GM12878 (cell line): ENCODE measurements around the gene ODAD2. TPM values are rescaled to one million over a fixed set of nuclear protein-coding genes. Genes with fewer than 3 reads are reported as not detected.
"Not testable (repeated sequence)": the region's sequence is repeated elsewhere in the genome, so short reads cannot be mapped to it uniquely, and the experiment has no call there.

Experiments used
- ATAC-seq: fragments of 200-7000 bp; cut with Tn5 transposase; 3 replicates; pipeline ENCODE4 v1.9.1; 2020; ENCODE audit warnings: mild to moderate bottlenecking, moderate library complexity
- BruUV-seq: library from RNA; stranded (reverse); fragments of 400-500 nt; replicated peaks from 2 replicates; lab custom pipeline; 2021; lab: Mats Ljungman, UMichigan
- CTCF ChIA-PET: fragments of 300-600 bp; sonication (Branson Sonifier 250); formaldehyde crosslinking; extraction: SDS; loops from one replicate; lab custom pipeline; 2021; ENCODE audit warnings: inconsistent platforms; lab: Yijun Ruan, JAX
- POLR2A ChIA-PET: fragments of 350-600 bp; formaldehyde crosslinking; extraction: SDS; loops from one replicate; lab custom pipeline; 2021; ENCODE audit warnings: inconsistent platforms; lab: Charles Lee
- RAD21 ChIA-PET: fragments of 300-600 bp; sonication (Branson Sonifier 250); formaldehyde crosslinking; loops from one replicate; lab custom pipeline; 2023; ENCODE audit warnings: antibody characterized with exemption; ENCODE audit not compliant: unreplicated experiment; lab: Charles Lee
- SMC1A ChIA-PET: fragments of 300-600 bp; sonication (Branson Sonifier 250); formaldehyde crosslinking; loops from one replicate; lab custom pipeline; 2023; ENCODE audit not compliant: unreplicated experiment, uncharacterized antibody; lab: Charles Lee
- DNase-seq: peaks from one replicate; pipeline ENCODE4 v3.0.0-alpha.2; 2011; ENCODE audit warnings: low read depth, low spot score
- FAIRE-seq: peaks from 3 replicates; lab custom pipeline; 2011; peaks lifted over from hg19 to GRCh38; lab: Jason Lieb, UNC
- H2AFZ ChIP-seq: 2 replicates; pipeline ENCODE4 v1.6.0; 2011; ENCODE audit warnings: low read depth, low read length, control low read depth; ENCODE audit not compliant: control insufficient read depth
- H3K27ac ChIP-seq: 2 replicates; pipeline ENCODE4 v1.5.1; 2011; ENCODE audit warnings: control low read depth; ENCODE audit not compliant: control insufficient read depth, insufficient read depth
- H3K27me3 ChIP-seq, 2 experiments: replicated peaks in 1 of 2; 2 replicates each; pipeline versions ENCODE4 v1.6.0 to v1.6.1; 2011; ENCODE audit warnings: low read length in 1 of 2; ENCODE audit not compliant: control insufficient read depth in 2 of 2, insufficient read depth in 2 of 2
- H3K36me3 ChIP-seq, 2 experiments: 2 replicates each; pipeline ENCODE4 v1.5.1; 2011; ENCODE audit warnings: low read length in 1 of 2; ENCODE audit not compliant: control insufficient read depth in 2 of 2, insufficient read depth in 2 of 2
- H3K4me1 ChIP-seq: 2 replicates; pipeline ENCODE4 v1.6.1; 2011; ENCODE audit warnings: mild to moderate bottlenecking, low read length, moderate library complexity, mixed read lengths; ENCODE audit not compliant: control insufficient read depth, insufficient read depth
- H3K4me2 ChIP-seq: 2 replicates; pipeline ENCODE4 v1.6.0; 2011; ENCODE audit warnings: control low read depth; ENCODE audit not compliant: control insufficient read depth, insufficient read depth
- H3K4me3 ChIP-seq: fragments of 200-600 bp; sonication (generic); 2 replicates; pipeline ENCODE4 v1.5.1; 2016
- H3K79me2 ChIP-seq: 2 replicates; pipeline ENCODE4 v1.6.0; 2011; ENCODE audit warnings: low read length; ENCODE audit not compliant: control insufficient read depth, insufficient read depth
- H3K9ac ChIP-seq: 2 replicates; pipeline ENCODE4 v1.8.0; 2011; ENCODE audit warnings: low read length, control low read depth, mixed read lengths; ENCODE audit not compliant: control insufficient read depth, insufficient read depth
- H3K9me3 ChIP-seq: replicated peaks from 3 replicates; pipeline ENCODE4 v1.5.1; 2011; ENCODE audit warnings: mild to moderate bottlenecking, low read length; ENCODE audit not compliant: control insufficient read depth, insufficient read depth
- H4K20me1 ChIP-seq: 2 replicates; pipeline ENCODE4 v1.6.0; 2011; ENCODE audit not compliant: control insufficient read depth, insufficient read depth
- DPF2 ChIP-seq: fragments of 450-650 bp; IDR thresholded peaks from 2 replicates; pipeline ENCODE4 v1.6.1; 2017; ENCODE audit warnings: mild to moderate bottlenecking
- HCFC1 ChIP-seq: fragments of 150-350 bp; IDR thresholded peaks from 2 replicates; pipeline ENCODE4 v1.6.1; 2014; ENCODE audit warnings: low read length
- HDAC6 ChIP-seq: fragments of 200-600 bp; sonication (generic); IDR thresholded peaks from one replicate; pipeline ENCODE4 v1.8.0; 2017; ENCODE audit warnings: antibody characterized with exemption; ENCODE audit not compliant: unreplicated experiment
- MEF2B ChIP-seq: fragments of 450-650 bp; IDR thresholded peaks from 2 replicates; pipeline ENCODE4 v1.6.1; 2018; ENCODE audit warnings: mild to moderate bottlenecking, moderate library complexity; ENCODE audit not compliant: partially characterized antibody, poor library complexity, severe bottlenecking
- RAD51 ChIP-seq: fragments of 450-650 bp; IDR thresholded peaks from 2 replicates; pipeline ENCODE4 v1.6.1; 2016; ENCODE audit warnings: moderate library complexity, mild to moderate bottlenecking, inconsistent platforms
- RBBP5 ChIP-seq: fragments of 200-600 bp; sonication (generic); conservative IDR thresholded peaks from 2 replicates; pipeline ENCODE4 v1.6.1; 2016
- SIX5 ChIP-seq: IDR thresholded peaks from 2 replicates; pipeline ENCODE4 v1.6.1; 2011; ENCODE audit warnings: mild to moderate bottlenecking, low read depth, low read length, moderate library complexity; ENCODE audit not compliant: severe bottlenecking
- SMAD5 ChIP-seq: IDR thresholded peaks from 2 replicates; pipeline ENCODE4 v1.6.1; 2016; ENCODE audit warnings: antibody characterized with exemption, low read depth
- STAT1 ChIP-seq: fragments of 450-650 bp; conservative IDR thresholded peaks from 2 replicates; pipeline ENCODE4 v1.6.1; 2014; ENCODE audit warnings: antibody characterized with exemption, mild to moderate bottlenecking
- ZNF207 ChIP-seq: fragments of 450-650 bp; IDR thresholded peaks from 2 replicates; pipeline ENCODE4 v1.6.1; 2014; ENCODE audit warnings: antibody characterized with exemption, mild to moderate bottlenecking, borderline replicate concordance
- ZNF24 ChIP-seq: fragments of 450-650 bp; IDR thresholded peaks from 2 replicates; pipeline ENCODE4 v1.6.1; 2017; ENCODE audit warnings: antibody characterized with exemption, mild to moderate bottlenecking
- ZSCAN29 ChIP-seq: fragments of 450-650 bp; IDR thresholded peaks from 2 replicates; pipeline ENCODE4 v1.6.1; 2017; ENCODE audit warnings: mild to moderate bottlenecking, moderate library complexity
- WGBS: methylation state at CpG from one replicate; pipeline ENCODE4 v1.1.6; 2016; ENCODE audit warnings: low lambda C conversion rate; ENCODE audit not compliant: insufficient replicate concordance, insufficient coverage; ENCODE audit errors: missing lambda C conversion rate; 5-methylcytosine and 5-hydroxymethylcytosine counted together
- in situ Hi-C: fragments of 300-500 bp; cut with MboI; formaldehyde crosslinking; loops from 9 replicates; pipeline ENCODE4 v1.14.3; 2018; ENCODE audit warnings: mixed read lengths
- intact Hi-C: fragments of 100-400 bp; cut with micrococcal nuclease; formaldehyde crosslinking; loops from one replicate; pipeline ENCODE4 v1.14.2; 2022; ENCODE audit not compliant: unreplicated experiment
- polyA plus RNA-seq, 11 experiments: library from polyadenylated mRNA; depleted of rRNA in 4 of 11; unstranded in 6 of 11; stranded (reverse) in 5 of 11; fragments of >200 nt; fragmentation: Nextera tagmentation in 4 of 11; fragmentation: Illumina TruSeq in 1 of 11; extraction: Ambion mirVana in 4 of 11; extraction: Trizol in 1 of 11; gene quantifications; 1 replicate in 1 of 11; 2 replicates in 10 of 11; pipeline versions ENCODE4 v1.2.1 to v1.2.3, GENCODE V29; 2011 to 2016; ENCODE audit warnings: inconsistent platforms in 2 of 11, missing spikeins in 2 of 11, low read depth in 1 of 11
- total RNA-seq, 4 experiments: library from RNA; depleted of rRNA in 3 of 4; stranded (reverse); fragments of >200 nt in 3 of 4; fragmentation: Illumina TruSeq in 1 of 4; extraction: Trizol in 1 of 4; gene quantifications; 2 replicates each; pipeline versions ENCODE4 v1.2.1 to v1.2.3, GENCODE V29; 2013 to 2021
- TF ChIP-seq, protein P1 (sequence below): IDR thresholded peaks from 2 replicates; pipeline ENCODE4 v1.6.1; 2012; ENCODE audit warnings: improper control_type of control experiment, low read depth, low read length; ENCODE audit not compliant: insufficient replicate concordance

The ODAD2 gene
- total and polyA plus RNA-seq, 10 of the 15 experiments (the other 5 are each of a cell fraction or from before 2014, with no cell fraction given), result not detected

DNA sequence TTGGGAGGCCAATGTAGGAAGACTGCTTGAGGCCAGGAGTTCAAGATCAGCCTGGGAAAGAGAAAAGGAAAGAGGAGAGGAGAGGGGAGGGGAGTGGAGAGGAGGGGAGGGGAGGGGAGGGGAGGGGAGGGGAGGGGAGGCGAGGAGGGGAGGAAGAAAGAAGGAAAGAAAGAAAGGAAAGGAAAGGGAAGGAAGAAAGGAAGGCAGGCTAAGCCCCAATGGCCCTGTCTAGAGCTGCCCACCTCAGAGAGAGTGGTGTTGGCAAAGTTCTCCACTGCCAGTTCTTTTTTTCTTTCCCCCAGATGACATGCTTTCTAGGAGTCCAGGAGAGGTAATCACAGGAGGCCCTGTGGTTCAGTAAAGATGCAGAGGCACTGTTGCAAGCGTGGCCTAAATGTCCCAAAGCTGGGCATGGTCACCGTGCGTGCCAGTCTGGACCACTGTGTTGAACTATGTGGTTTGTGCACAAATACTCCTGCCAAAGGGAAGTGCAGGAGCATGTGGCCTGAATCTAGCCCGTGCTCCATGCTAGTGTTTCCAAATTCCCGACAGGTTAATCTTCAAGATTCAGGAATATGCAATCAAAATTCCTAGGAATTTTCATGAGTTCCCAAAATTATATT, 39.7 kb downstream of the ODAD2 start:
- no peak overlapping the region for H3K9ac ChIP-seq
- BruUV-seq, result no TSS peak
- FAIRE-seq, result no peak
- ChIA-PET SMC1A (no interaction called here), CTCF (no interaction called here), POLR2A (no interaction called here), RAD21 (no interaction called here)
- no peak overlapping the region for H3K27ac ChIP-seq
- in situ Hi-C loops, result no loop called here
- peak overlapping the region; percentile 24 for H2AFZ ChIP-seq
- H3K4me2 ChIP-seq, result no peak overlapping the region
- no peaks in the 10 kb centered on the region for H3K36me3 ChIP-seq
- H3K9me3 ChIP-seq, result no peaks in the 10 kb centered on the region
- TF ChIP-seq ZNF24 (no peak), STAT1 (no peak), ZNF207 (no peak), HDAC6 (no peak), RBBP5 (no peak), HCFC1 (no peak), SMAD5 (no peak), MEF2B (no peak), ZSCAN29 (no peak), DPF2 (no peak), RAD51 (no peak), SIX5 (no peak)
- TF ChIP-seq, protein P1, sequence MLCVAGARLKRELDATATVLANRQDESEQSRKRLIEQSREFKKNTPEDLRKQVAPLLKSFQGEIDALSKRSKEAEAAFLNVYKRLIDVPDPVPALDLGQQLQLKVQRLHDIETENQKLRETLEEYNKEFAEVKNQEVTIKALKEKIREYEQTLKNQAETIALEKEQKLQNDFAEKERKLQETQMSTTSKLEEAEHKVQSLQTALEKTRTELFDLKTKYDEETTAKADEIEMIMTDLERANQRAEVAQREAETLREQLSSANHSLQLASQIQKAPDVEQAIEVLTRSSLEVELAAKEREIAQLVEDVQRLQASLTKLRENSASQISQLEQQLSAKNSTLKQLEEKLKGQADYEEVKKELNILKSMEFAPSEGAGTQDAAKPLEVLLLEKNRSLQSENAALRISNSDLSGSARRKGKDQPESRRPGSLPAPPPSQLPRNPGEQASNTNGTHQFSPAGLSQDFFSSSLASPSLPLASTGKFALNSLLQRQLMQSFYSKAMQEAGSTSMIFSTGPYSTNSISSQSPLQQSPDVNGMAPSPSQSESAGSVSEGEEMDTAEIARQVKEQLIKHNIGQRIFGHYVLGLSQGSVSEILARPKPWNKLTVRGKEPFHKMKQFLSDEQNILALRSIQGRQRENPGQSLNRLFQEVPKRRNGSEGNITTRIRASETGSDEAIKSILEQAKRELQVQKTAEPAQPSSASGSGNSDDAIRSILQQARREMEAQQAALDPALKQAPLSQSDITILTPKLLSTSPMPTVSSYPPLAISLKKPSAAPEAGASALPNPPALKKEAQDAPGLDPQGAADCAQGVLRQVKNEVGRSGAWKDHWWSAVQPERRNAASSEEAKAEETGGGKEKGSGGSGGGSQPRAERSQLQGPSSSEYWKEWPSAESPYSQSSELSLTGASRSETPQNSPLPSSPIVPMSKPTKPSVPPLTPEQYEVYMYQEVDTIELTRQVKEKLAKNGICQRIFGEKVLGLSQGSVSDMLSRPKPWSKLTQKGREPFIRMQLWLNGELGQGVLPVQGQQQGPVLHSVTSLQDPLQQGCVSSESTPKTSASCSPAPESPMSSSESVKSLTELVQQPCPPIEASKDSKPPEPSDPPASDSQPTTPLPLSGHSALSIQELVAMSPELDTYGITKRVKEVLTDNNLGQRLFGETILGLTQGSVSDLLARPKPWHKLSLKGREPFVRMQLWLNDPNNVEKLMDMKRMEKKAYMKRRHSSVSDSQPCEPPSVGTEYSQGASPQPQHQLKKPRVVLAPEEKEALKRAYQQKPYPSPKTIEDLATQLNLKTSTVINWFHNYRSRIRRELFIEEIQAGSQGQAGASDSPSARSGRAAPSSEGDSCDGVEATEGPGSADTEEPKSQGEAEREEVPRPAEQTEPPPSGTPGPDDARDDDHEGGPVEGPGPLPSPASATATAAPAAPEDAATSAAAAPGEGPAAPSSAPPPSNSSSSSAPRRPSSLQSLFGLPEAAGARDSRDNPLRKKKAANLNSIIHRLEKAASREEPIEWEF, result no peak
- no peaks in the 10 kb centered on the region for H3K4me1 ChIP-seq
- DNase-seq, result no peak
- H3K27me3 ChIP-seq, result no peaks in the 10 kb centered on the region
- H3K4me3 ChIP-seq, result no peak overlapping the region
- no peak for ATAC-seq
- 83% methylated on average over 5 of the region's 6 CpGs for WGBS
- no peaks in the 10 kb centered on the region for H3K79me2 ChIP-seq
- no peaks in the 10 kb centered on the region for H4K20me1 ChIP-seq
- intact Hi-C loops, result no loop called here

DNA sequence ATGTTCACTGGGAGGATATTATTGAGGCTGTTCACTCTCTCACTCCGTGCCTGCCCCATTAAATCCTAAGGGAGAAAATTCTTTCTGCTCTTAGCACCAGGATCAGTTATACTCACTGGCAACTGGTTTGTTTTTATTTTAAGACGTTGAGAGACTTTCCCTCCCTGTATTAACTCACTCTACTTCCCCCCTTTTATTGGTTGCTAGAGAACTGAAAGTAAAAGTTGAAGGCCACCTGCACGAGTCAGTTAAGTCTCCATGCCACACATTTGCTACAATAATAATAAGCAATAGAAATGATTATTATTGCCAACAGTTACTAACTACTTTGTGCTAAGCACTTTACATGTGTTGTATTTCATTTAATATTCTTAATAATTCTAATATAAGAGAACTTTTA, 40.5 kb downstream of the ODAD2 start:
- in situ Hi-C loops, H3K4me3 ChIP-seq, BruUV-seq, POLR2A ChIA-PET, H3K27ac ChIP-seq, H3K9me3 ChIP-seq, H4K20me1 ChIP-seq, DNase-seq, intact Hi-C loops, H3K4me1 ChIP-seq, H3K4me2 ChIP-seq, H3K27me3 ChIP-seq, H3K9ac ChIP-seq, H3K79me2 ChIP-seq, CTCF ChIA-PET, FAIRE-seq, RAD21 ChIA-PET, H3K36me3 ChIP-seq: not testable (repeated sequence)
- H2AFZ ChIP-seq, result peak overlapping the region; percentile 60
- peak; percentile 69 for ATAC-seq
- SMC1A ChIA-PET, result interaction anchor here (1.2 kb wide), 1 partner anchor 11 kb away, joined by 4 read pairs; no protein-coding TSS in a partner anchor
- WGBS, result 0% methylated on average over 3 of the region's 3 CpGs
